ENCODE measurements around the gene GALK2.

- TF ChIP-seq CTCF (conservative IDR thresholded peaks at IDR 0.05) (no peak), EZH2 (IDR thresholded peaks at IDR 0.05; ENCODE audit: low read depth) (no peak)
Observed at GRCh38 chr15:49279521-49280456, 109.7 kb downstream of the GALK2 start.
